HEK293 (cell line): Measurements from ENCODE around the gene RAE1.

Source experiments
- CTCF ChIA-PET: fragments of 350-600 bp; formaldehyde crosslinking; extraction: SDS; loops from one replicate; lab custom pipeline; 2021; ENCODE audit warnings: antibody characterized with exemption; lab: Yijun Ruan, JAX
- POLR2A ChIA-PET: fragments of 300-600 bp; formaldehyde crosslinking; extraction: SDS; loops from one replicate; lab custom pipeline; 2020; ENCODE audit warnings: antibody characterized with exemption, inconsistent platforms; lab: Yijun Ruan, JAX
- H3K27ac ChIP-seq: fragments of 200-500 bp; sonication (Bioruptor generic); 2 replicates; pipeline ENCODE4 v1.5.1; 2014; ENCODE audit warnings: low read depth, low read length, control low read depth, inconsistent platforms; ENCODE audit errors: extremely low read depth
- H3K36me3 ChIP-seq, 2 experiments: fragments of 200-500 bp in 1 of 2; sonication (Bioruptor generic) in 1 of 2; 1 replicate in 1 of 2; 2 replicates in 1 of 2; pipeline ENCODE4 v1.5.1; 2014 to 2017; ENCODE audit warnings: inconsistent platforms in 2 of 2, low read length in 2 of 2; ENCODE audit not compliant: control insufficient read depth in 2 of 2, insufficient read depth in 1 of 2
- H3K4me1 ChIP-seq: fragments of 200-500 bp; sonication (Bioruptor generic); 2 replicates; pipeline ENCODE4 v1.5.1; 2014; ENCODE audit warnings: mild to moderate bottlenecking, low read length, inconsistent platforms; ENCODE audit not compliant: control insufficient read depth, insufficient read depth
- H3K4me3 ChIP-seq: 2 replicates; pipeline ENCODE4 v1.5.1; 2011; ENCODE audit warnings: low read depth, mild to moderate bottlenecking, control low read depth, low read length, moderate library complexity
- H3K9me3 ChIP-seq: fragments of 200-500 bp; sonication (Bioruptor generic); 2 replicates; pipeline ENCODE4 v1.5.1; 2014; ENCODE audit warnings: low read depth, low read length, inconsistent platforms; ENCODE audit not compliant: control insufficient read depth, insufficient read depth
- EGR2 ChIP-seq: fragments of 450-650 bp; formaldehyde crosslinking; IDR thresholded peaks from 2 replicates; pipeline ENCODE4 v1.5.1; 2016; ENCODE audit warnings: low read depth, missing biosample characterization, missing genetic modification characterization
- GLIS2 ChIP-seq: fragments of 450-650 bp; formaldehyde crosslinking; IDR thresholded peaks from 2 replicates; pipeline ENCODE4 v1.5.1; 2016; ENCODE audit warnings: missing biosample characterization, missing genetic modification characterization
- PRDM2 ChIP-seq: fragments of 450-650 bp; formaldehyde crosslinking; IDR thresholded peaks from 2 replicates; pipeline ENCODE4 v1.5.1; 2016; ENCODE audit warnings: missing biosample characterization, missing genetic modification characterization, borderline replicate concordance
- SCRT2 ChIP-seq: fragments of 450-650 bp; formaldehyde crosslinking; IDR thresholded peaks from 2 replicates; pipeline ENCODE4 v1.5.1; 2016; ENCODE audit warnings: missing biosample characterization, missing genetic modification characterization
- TRIM28 ChIP-seq: IDR thresholded peaks from 2 replicates; pipeline ENCODE4 v1.6.1; 2011; ENCODE audit warnings: low read length, control low read depth, borderline replicate concordance
- ZNF169 ChIP-seq: fragments of 450-650 bp; formaldehyde crosslinking; IDR thresholded peaks from 2 replicates; pipeline ENCODE4 v1.5.1; 2016; ENCODE audit warnings: missing biosample characterization, missing genetic modification characterization
- ZNF626 ChIP-seq: fragments of 450-650 bp; sonication (Bioruptor Pico); formaldehyde crosslinking; IDR thresholded peaks from 2 replicates; pipeline ENCODE4 v1.5.1; 2018; ENCODE audit warnings: missing biosample characterization, missing genetic modification characterization, inconsistent platforms
- TF ChIP-seq, protein P1 (sequence below): fragments of 450-650 bp; formaldehyde crosslinking; IDR thresholded peaks from 2 replicates; pipeline ENCODE4 v1.5.1; 2017; ENCODE audit warnings: missing biosample characterization, missing genetic modification characterization
- TF ChIP-seq, protein P2 (sequence below): fragments of 450-650 bp; formaldehyde crosslinking; IDR thresholded peaks from 2 replicates; pipeline ENCODE4 v1.5.1; 2016; ENCODE audit warnings: missing biosample characterization, missing genetic modification characterization
- TF ChIP-seq, protein P3 (sequence below): fragments of 450-650 bp; IDR thresholded peaks from 2 replicates; pipeline ENCODE4 v1.5.1; 2018; ENCODE audit warnings: missing biosample characterization, mild to moderate bottlenecking, missing genetic modification characterization

RAE1 gene

DNA sequence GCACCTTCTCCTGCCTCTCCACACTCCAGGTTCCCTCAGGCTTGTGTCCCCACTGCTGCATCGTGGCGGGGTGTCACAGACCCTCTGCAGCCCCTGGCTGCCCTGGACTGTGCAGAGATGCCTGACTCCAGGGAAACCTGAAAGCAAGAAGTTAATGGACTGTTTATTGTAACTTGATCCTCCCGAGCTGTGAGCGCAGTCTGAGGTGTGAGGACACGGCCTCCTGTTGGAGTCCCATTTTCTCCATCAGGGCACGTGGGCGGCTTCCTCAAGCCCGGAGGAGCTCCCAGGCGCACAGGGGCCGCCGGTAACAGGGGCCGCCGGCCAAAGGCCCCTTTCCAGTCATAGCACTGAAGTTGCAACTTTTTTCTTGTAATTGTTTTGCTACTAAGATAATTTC, 57.1 kb downstream of the RAE1 start (continued):
- peak; percentile 67 for TF ChIP-seq TRIM28
- TF ChIP-seq, protein P1, sequence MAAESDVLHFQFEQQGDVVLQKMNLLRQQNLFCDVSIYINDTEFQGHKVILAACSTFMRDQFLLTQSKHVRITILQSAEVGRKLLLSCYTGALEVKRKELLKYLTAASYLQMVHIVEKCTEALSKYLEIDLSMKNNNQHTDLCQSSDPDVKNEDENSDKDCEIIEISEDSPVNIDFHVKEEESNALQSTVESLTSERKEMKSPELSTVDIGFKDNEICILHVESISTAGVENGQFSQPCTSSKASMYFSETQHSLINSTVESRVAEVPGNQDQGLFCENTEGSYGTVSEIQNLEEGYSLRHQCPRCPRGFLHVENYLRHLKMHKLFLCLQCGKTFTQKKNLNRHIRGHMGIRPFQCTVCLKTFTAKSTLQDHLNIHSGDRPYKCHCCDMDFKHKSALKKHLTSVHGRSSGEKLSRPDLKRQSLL (tag by site-specific recombination): no peak
- TF ChIP-seq SCRT2 (tag by site-specific recombination): peak; percentile 70
- TF ChIP-seq EGR2: peak; percentile 33; the same call in 1 of the 2 replicates
- TF ChIP-seq ZNF169 (tag by site-specific recombination): no peak
- TF ChIP-seq, protein P2, sequence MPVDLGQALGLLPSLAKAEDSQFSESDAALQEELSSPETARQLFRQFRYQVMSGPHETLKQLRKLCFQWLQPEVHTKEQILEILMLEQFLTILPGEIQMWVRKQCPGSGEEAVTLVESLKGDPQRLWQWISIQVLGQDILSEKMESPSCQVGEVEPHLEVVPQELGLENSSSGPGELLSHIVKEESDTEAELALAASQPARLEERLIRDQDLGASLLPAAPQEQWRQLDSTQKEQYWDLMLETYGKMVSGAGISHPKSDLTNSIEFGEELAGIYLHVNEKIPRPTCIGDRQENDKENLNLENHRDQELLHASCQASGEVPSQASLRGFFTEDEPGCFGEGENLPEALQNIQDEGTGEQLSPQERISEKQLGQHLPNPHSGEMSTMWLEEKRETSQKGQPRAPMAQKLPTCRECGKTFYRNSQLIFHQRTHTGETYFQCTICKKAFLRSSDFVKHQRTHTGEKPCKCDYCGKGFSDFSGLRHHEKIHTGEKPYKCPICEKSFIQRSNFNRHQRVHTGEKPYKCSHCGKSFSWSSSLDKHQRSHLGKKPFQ (tag by site-specific recombination): 0 out of 2 replicates have a peak, but pooled peaks have one; percentile 47

DNA sequence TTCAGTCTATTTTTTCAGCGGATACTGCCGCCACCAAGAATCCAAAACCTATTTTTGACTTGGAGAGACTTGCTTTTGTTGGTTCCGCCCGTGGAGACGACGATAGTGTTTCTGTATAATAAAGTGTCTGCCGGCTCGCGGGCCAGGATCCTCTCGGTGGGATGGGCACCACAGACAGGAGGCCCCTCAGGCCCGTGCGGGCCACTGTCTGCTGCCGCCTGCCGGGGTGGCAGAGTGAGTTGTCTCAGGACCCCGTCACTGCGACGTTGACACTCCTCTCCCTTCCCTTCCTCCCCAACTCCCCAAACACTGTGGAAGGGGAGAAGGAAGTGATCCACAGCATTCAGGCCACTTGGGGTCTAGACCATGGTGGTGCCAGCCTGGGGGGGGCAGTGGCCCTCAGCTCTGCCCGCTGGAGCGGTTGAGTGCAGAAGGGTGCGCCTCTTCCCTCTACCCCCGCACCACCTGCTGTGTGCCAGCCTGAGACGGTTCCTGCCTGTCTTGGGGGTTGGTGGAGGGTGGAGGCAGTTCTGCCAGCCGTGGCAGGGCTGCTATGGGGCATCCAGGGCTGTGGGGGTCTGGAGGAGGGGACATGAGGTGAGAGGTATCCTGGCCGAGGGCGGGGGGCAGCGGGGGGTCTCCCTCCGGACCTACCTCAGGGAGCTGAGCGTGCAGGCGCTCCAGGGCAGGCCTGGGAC, 57.6 kb downstream of the RAE1 start:
- Histone ChIP-seq H3K4me3 (no peak overlapping the region), H3K27ac (no peak overlapping the region), H3K9me3 (no peaks in the 10 kb centered on the region), H3K4me1 (no peaks in the 10 kb centered on the region; the same call in 1 of the 2 replicates), H3K36me3 (peaks cover 0 to 58% of the 10 kb centered on the region in 2 experiments; a peak in 2 of 3 replicates)
- CTCF ChIA-PET: no interaction called here
- peak; percentile 35; the same call in 1 of the 2 replicates for TF ChIP-seq GLIS2
- no peak for TF ChIP-seq ZNF626 (tag by site-specific recombination)
- POLR2A ChIA-PET: no interaction called here

GRCh38 chr20:57409316-57409671, 58.2 kb downstream of the RAE1 start:
- POLR2A ChIA-PET: no interaction called here
- Histone ChIP-seq H3K27ac (no peak overlapping the region), H3K9me3 (no peaks in the 10 kb centered on the region), H3K36me3 (peaks cover 0 to 52% of the 10 kb centered on the region in 2 experiments; a peak in 2 of 3 replicates), H3K4me3 (no peak overlapping the region), H3K4me1 (no peaks in the 10 kb centered on the region; the same call in 1 of the 2 replicates)
- no peak for TF ChIP-seq PRDM2 (tag by site-specific recombination)
- TF ChIP-seq, protein P3, sequence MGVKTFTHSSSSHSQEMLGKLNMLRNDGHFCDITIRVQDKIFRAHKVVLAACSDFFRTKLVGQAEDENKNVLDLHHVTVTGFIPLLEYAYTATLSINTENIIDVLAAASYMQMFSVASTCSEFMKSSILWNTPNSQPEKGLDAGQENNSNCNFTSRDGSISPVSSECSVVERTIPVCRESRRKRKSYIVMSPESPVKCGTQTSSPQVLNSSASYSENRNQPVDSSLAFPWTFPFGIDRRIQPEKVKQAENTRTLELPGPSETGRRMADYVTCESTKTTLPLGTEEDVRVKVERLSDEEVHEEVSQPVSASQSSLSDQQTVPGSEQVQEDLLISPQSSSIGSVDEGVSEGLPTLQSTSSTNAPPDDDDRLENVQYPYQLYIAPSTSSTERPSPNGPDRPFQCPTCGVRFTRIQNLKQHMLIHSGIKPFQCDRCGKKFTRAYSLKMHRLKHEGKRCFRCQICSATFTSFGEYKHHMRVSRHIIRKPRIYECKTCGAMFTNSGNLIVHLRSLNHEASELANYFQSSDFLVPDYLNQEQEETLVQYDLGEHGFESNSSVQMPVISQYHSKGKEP (tag by site-specific recombination): peak; percentile 54
- CTCF ChIA-PET: no interaction called here
